Hematopoietic multipotent progenitor cell (in vitro differentiated cells): ENCODE results near the gene SMIM22. TPM values are rescaled to one million over a fixed set of nuclear protein-coding genes. Genes with fewer than 3 reads are reported as not detected.

Experiments
- DNase-seq, 3 donors: peaks; one replicate each; pipeline ENCODE4 v3.0.0-alpha.2; 2011 to 2015; ENCODE audit warnings: low read depth in 2 of 3, low spot score in 2 of 3
- small RNA-seq: library from RNA; depleted of rRNA; stranded (forward); fragments of <200 nt; gene quantifications from one replicate; pipeline ENCODE3, GENCODE V24; 2012
- total RNA-seq: library from RNA; depleted of rRNA; stranded (reverse); fragments of >200 nt; gene quantifications from one replicate; pipeline ENCODE4 v1.2.3, GENCODE V29; 2012

SMIM22 gene
- total RNA-seq, 1 donor: not detected

- no peak for DNase-seq
Observed at GRCh38 chr16:4814542-4815173, 19.5 kb downstream of the SMIM22 start.

DNA sequence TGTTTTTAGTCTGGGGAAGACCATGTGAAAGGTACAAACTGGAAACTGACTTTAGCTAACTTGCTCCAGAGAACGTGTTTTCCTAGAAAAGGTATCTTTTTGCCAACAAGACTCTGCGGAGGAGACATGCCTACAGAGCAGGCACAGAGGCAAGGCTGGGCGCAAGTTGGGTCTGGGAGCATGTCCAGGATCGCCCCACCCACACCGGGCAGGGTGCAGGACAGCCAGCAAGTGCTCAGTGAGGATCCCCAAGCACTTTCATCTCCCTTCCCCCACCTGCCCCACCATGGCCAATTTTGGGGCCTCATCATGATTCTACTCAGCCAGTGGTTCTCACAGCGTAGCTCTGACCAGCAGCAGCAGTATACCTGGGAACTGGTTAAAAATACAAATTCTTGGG is 25.5 kb downstream of the SMIM22 start:
- no peak for DNase-seq

DNA sequence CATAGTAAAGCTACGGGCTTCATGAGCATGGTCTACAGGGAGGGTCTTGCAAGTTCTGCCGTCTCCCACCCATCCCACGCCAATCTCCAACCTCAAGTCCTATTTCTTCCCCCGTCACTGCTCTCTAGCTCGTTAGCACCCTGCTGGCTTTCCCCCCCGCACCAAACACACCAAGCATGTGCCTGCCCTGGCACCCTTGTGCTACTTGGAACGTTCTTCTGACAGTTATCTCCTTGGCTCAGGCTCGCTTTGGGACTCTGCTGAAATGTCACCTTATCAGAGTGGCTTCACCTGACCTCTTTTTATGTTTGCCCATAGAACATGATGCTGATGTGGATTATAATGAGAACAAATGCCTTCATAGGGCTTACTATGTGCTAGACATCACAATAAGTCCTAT is 30.0 kb downstream of the SMIM22 start:
- DNase-seq: no peak

- no peak for DNase-seq
Observed at GRCh38 chr16:4826526-4826925, 31.4 kb downstream of the SMIM22 start.

- no peak for DNase-seq
Observed at GRCh38 chr16:4826980-4827379, 31.8 kb downstream of the SMIM22 start.

GRCh38 chr16:4828567-4829321 is 33.6 kb downstream of the SMIM22 start:
- DNase-seq: no peak

GRCh38 chr16:4830408-4830807 is 35.2 kb downstream of the SMIM22 start:
- no peak for DNase-seq

- DNase-seq: no peak
Observed at GRCh38 chr16:4831616-4832015, 36.4 kb downstream of the SMIM22 start.

GRCh38 chr16:4832698-4833343 is 37.7 kb downstream of the SMIM22 start:
- no peak for DNase-seq

GRCh38 chr16:4833584-4833983 is 38.4 kb downstream of the SMIM22 start:
- no peak for DNase-seq

DNA sequence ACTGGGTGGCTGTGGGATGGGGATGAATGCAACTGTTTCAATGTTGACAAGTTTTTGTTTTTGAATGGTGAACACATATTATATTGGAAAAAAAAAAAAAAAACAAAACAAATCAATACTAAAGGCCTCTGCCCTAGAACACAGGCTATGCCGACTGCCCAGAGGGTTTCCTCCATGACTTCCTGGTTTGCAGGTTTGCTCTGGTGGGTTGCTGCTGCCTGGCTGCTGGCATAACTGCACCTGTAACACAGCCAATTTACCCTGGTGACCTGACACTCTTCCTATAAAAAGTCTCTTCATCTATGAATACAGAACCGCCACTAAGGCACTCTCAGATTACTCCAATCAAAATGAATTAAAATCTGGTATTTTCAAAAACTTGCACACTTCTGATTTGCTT is 41.6 kb downstream of the SMIM22 start:
- DNase-seq: no peak

DNA sequence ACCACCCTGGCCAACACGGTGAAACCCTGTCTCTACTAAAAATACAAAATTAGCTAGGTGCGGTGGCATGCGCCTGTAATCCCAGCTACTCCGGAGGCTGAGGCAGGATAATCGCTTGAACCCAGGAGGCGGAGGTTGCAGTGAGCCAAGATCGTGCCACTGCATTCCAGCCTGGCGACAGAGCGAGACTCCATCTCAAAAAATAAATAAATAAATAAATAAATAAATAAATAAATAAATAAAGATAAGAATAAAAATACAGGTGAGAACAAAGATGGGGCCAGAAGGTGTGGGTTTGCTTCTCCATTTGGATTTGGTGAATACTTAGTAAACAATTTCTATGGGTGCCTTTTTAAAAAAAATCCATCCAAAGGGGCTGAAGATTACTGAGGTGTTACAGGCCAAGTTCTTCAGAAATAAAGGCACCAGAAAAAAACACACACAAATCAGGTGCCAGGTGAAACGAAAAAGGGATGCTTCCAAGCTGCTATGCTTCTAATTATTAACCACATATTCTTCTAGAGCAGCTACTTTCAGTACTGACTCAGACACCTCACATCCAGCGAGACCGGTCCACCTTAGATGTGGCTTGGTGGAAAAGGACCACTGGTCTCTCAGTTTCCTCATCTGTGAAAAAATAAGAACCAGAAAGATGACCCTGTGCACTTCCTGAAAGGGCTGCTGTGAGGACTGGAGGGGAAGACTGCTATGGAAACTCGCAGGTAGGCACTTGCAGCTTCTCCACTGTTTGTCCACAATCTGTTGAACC is 42.7 kb downstream of the SMIM22 start:
- DNase-seq: no peak

DNA sequence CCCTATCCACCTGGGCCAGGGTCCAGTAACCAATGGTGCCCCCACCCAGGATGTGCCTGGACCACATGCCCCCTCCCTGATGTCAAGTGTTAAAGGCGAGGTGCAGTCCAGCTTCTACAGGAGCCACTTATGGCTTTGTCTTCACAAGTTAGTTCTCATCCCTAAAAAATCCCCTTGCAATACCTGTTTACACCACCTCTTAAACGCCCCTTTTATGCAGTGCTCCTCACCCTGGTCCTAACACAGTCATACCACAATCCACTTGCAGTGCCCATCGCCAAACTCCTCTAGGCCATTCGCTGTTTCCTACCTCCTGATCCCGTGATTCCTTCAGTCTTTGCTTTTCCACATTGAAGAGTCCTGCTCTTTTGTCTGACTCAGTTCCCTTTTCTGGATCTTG is 44.8 kb downstream of the SMIM22 start:
- DNase-seq: no peak

- DNase-seq: no peak
Observed at GRCh38 chr16:4840984-4841383, 45.8 kb downstream of the SMIM22 start.

Small RNA genes lying within 50 kb of the gene (small RNA-seq; reads per million reads assigned to genes)
- gene RF00017: not detected

Other genes with a start within 250 kb of the SMIM22 start
- gene C16orf96, start 239.0 kb upstream of the SMIM22 start, total RNA-seq: 0.27 TPM
- gene UBALD1, start 180.5 kb upstream of the SMIM22 start, total RNA-seq: 30.4 TPM
- 93.2 TPM for gene MGRN1, start 170.5 kb upstream of the SMIM22 start, total RNA-seq
- 48.7 TPM for gene NUDT16L1, start 101.8 kb upstream of the SMIM22 start, total RNA-seq
- 22.1 TPM for gene ANKS3, start 61.1 kb upstream of the SMIM22 start, total RNA-seq
- 0.54 TPM for gene DNAAF8, start 60.8 kb upstream of the SMIM22 start, total RNA-seq
- gene ZNF500, start 28.2 kb upstream of the SMIM22 start, total RNA-seq: 27.5 TPM
- not detected for gene SEPTIN12, start 7.0 kb upstream of the SMIM22 start, total RNA-seq
- gene ROGDI, start 7.3 kb downstream of the SMIM22 start, total RNA-seq: 28.5 TPM
- gene GLYR1, start 51.9 kb downstream of the SMIM22 start, total RNA-seq: 39.6 TPM
- 30.4 TPM for gene UBN1, start 52.1 kb downstream of the SMIM22 start, total RNA-seq
- 0.81 TPM for gene PPL, start 141.8 kb downstream of the SMIM22 start, total RNA-seq
- under 0.01 TPM for gene SEC14L5, start 163.0 kb downstream of the SMIM22 start, total RNA-seq
- gene NAGPA, start 238.6 kb downstream of the SMIM22 start, total RNA-seq: 29.4 TPM